RWPE2 (cell line): ENCODE data around the gene CADM3.

ENCODE experiments used
- ATAC-seq: fragments of 200-7000 bp; cut with Tn5 transposase; 3 replicates; pipeline ENCODE4 v1.9.1; 2021; ENCODE audit warnings: low read depth
- DNase-seq: peaks from one replicate; pipeline ENCODE4 v3.0.0-alpha.2; 2020; ENCODE audit warnings: low spot score
- H3K27ac ChIP-seq: fragments of 450-650 bp; 2 replicates; pipeline ENCODE4 v1.5.1; 2017; ENCODE audit warnings: mild to moderate bottlenecking; ENCODE audit not compliant: poor library complexity, severe bottlenecking
- H3K27me3 ChIP-seq: fragments of 250-450 bp; sonication (Bioruptor Pico); 2 replicates; pipeline ENCODE4 v1.5.1; 2021; ENCODE audit warnings: mild to moderate bottlenecking, moderate library complexity; ENCODE audit not compliant: insufficient read depth, poor library complexity, severe bottlenecking
- H3K36me3 ChIP-seq: fragments of 250-450 bp; sonication (Bioruptor Pico); 2 replicates; pipeline ENCODE4 v1.5.1; 2020; ENCODE audit warnings: low read depth, mild to moderate bottlenecking, moderate library complexity
- H3K4me1 ChIP-seq: fragments of 250-450 bp; sonication (Bioruptor Pico); 2 replicates; pipeline ENCODE4 v1.5.1; 2021; ENCODE audit warnings: mild to moderate bottlenecking, moderate library complexity; ENCODE audit not compliant: insufficient read depth, poor library complexity, severe bottlenecking
- H3K4me3 ChIP-seq: fragments of 250-450 bp; sonication (Bioruptor Pico); 2 replicates; pipeline ENCODE4 v1.5.1; 2021; ENCODE audit warnings: mild to moderate bottlenecking, moderate library complexity; ENCODE audit not compliant: severe bottlenecking
- H3K9me3 ChIP-seq: fragments of 250-450 bp; sonication (Bioruptor Pico); 2 replicates; pipeline ENCODE4 v1.5.1; 2021; ENCODE audit warnings: mild to moderate bottlenecking, moderate library complexity; ENCODE audit not compliant: severe bottlenecking
- CTCF ChIP-seq: fragments of 450-650 bp; IDR thresholded peaks from one replicate; pipeline ENCODE4 v1.5.1; 2017; ENCODE audit warnings: mild to moderate bottlenecking, moderate library complexity; ENCODE audit not compliant: poor library complexity, severe bottlenecking

Gene CADM3

GRCh38 chr1:159187647-159188374 is 16.4 kb downstream of the CADM3 start:
- TF ChIP-seq CTCF, result no peak
- Histone ChIP-seq H3K9me3 (no peaks in the 10 kb centered on the region), H3K4me3 (no peak overlapping the region), H3K27me3 (peaks cover 34% of the 10 kb centered on the region), H3K27ac (no peak overlapping the region), H3K36me3 (no peaks in the 10 kb centered on the region), H3K4me1 (peaks cover 4% of the 10 kb centered on the region)
- ATAC-seq (no peak), DNase-seq (no peak)

GRCh38 chr1:159188375-159188788 is 17.0 kb downstream of the CADM3 start:
- Histone ChIP-seq H3K27me3 (peaks cover 34% of the 10 kb centered on the region), H3K36me3 (no peaks in the 10 kb centered on the region), H3K4me1 (peaks cover 4% of the 10 kb centered on the region), H3K4me3 (no peak overlapping the region), H3K27ac (no peak overlapping the region), H3K9me3 (no peaks in the 10 kb centered on the region)
- TF ChIP-seq CTCF, result no peak
- peak; percentile 94 for ATAC-seq
- DNase-seq, result no peak

GRCh38 chr1:159190441-159190840 is 19.0 kb downstream of the CADM3 start:
- Histone ChIP-seq H3K27ac (no peak overlapping the region), H3K27me3 (peaks cover 34% of the 10 kb centered on the region), H3K4me3 (no peak overlapping the region), H3K9me3 (no peaks in the 10 kb centered on the region), H3K4me1 (peaks cover 4% of the 10 kb centered on the region), H3K36me3 (no peaks in the 10 kb centered on the region)
- ATAC-seq, result no peak
- no peak for TF ChIP-seq CTCF
- DNase-seq, result no peak

GRCh38 chr1:159196543-159196942 is 25.1 kb downstream of the CADM3 start:
- no peaks in the 10 kb centered on the region for H3K9me3 ChIP-seq
- no peaks in the 10 kb centered on the region for H3K27me3 ChIP-seq
- ATAC-seq (0 out of 3 replicates have a peak, but pooled peaks have one; percentile 29), DNase-seq (no peak)
- H3K4me3 ChIP-seq, result no peak overlapping the region
- no peak for TF ChIP-seq CTCF
- H3K36me3 ChIP-seq, result no peaks in the 10 kb centered on the region
- no peaks in the 10 kb centered on the region for H3K4me1 ChIP-seq
- no peak overlapping the region for H3K27ac ChIP-seq
